Occipital lobe (tissue), 2 donors: ENCODE data around the gene HLA-DQA1. TPM values are rescaled to one million over a fixed set of nuclear protein-coding genes. Genes with fewer than 3 reads are reported as not detected.
"Not testable (repeated sequence)": the region's sequence is repeated elsewhere in the genome, so short reads cannot be mapped to it uniquely, and the experiment has no call there.

Experiments used
- DNase-seq: peaks from one replicate; lab custom pipeline; 2025; lab: John Stamatoyannopoulos, UW
- total RNA-seq: library from RNA; depleted of rRNA; stranded (reverse); fragments of >200 nt; gene quantifications from one replicate; pipeline ENCODE4 v1.2.3, GENCODE V29; 2014

HLA-DQA1 gene
- total RNA-seq: 0.16 TPM

GRCh38 chr6:32637219-32637880 is at the start of gene HLA-DQA1:
HLA-DQA1 (plus strand) TSS chr6:32637406; CDS start chr6:32637459, 53 bp downstream.
- no peak for DNase-seq

GRCh38 chr6:32588156-32588555 is 49.0 kb upstream of the HLA-DQA1 start:
- DNase-seq: no peak

GRCh38 chr6:32589596-32590449 is 47.4 kb upstream of the HLA-DQA1 start, which contains the start of gene HLA-DRB1:
HLA-DRB1 (minus strand) TSS chr6:32589848; CDS start chr6:32589742, 106 bp downstream.
- no peak for DNase-seq

DNA sequence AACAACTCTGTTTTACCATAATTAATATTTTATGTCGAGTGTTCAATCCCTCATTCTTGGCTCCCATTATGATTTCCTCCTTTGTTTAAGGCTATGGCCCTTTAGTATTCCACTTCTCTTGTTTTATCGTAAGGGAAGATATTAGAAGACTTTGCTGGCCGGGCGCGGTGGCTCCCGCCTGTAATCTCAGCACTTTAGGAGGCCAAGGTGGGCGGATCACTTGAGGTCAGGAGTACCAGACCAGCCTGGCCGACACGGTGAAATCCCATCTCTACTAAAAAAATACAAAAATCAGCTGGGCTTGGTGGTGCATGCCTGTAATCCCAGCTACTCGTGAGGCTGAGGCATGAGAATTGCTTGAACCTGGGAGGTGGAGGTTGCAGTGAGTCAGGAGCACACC is 46.5 kb upstream of the HLA-DQA1 start:
- DNase-seq: not testable (repeated sequence)

- no peak for DNase-seq
These were observed 40.2 kb upstream of the HLA-DQA1 start for GRCh38 chr6:32597024-32597423.

DNA sequence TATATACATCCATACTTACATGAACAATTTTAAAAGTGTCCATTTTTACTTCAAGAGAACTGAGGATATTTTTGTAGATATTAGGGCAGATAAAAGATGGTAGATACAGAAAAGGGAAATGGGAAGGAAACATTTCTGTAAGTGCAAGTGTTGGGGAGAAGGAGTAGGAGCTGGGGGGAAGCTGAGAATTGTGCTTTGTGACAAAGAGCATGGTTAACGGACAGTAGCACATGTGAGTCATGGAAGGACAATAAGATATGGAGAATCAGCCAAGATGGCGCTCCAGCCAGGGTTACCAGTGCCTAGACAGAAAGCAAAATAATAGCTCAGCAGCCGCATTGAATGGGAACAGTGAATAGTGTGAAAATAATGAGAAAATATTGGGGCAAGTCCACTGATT is 34.8 kb upstream of the HLA-DQA1 start:
- no peak for DNase-seq

DNA sequence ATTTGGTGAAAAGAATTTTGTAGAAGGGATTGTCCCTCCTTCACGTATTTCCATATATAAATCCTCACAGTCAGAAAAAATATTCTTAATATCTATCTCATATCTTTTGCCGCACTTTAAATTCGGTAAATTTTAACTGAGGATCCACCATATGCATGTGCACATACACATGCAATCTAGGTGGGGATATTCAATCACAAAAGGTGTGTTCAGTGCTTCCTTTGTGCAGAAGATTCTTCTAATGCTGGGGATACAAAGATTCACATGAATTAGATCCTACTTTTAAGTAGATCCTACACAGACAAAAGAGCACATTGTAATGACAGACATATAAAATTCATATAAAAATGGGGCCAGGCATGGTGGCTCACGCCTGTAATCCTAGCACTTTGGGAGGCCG is 34.0 kb upstream of the HLA-DQA1 start:
- DNase-seq: no peak

DNA sequence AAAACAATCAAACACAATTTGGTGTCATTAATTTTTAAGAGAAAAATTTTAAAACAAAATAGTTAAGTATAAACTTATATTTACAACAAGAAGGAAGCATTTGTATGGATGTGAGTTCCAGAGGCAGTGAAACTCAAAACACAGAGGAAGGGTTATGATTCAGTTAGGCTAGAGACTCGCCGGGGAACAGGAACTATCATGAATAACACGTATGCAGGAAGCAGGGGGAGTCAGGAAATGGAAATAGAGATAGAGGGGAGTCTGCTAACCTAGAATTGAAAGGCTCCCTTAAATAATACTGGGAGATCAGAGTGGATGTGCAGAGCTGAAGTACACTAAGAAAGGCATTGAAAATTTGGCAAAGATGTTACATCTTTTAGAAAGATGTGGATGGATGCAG is 33.3 kb upstream of the HLA-DQA1 start:
- DNase-seq: no peak

GRCh38 chr6:32604434-32604877 is 32.8 kb upstream of the HLA-DQA1 start:
- no peak for DNase-seq

DNA sequence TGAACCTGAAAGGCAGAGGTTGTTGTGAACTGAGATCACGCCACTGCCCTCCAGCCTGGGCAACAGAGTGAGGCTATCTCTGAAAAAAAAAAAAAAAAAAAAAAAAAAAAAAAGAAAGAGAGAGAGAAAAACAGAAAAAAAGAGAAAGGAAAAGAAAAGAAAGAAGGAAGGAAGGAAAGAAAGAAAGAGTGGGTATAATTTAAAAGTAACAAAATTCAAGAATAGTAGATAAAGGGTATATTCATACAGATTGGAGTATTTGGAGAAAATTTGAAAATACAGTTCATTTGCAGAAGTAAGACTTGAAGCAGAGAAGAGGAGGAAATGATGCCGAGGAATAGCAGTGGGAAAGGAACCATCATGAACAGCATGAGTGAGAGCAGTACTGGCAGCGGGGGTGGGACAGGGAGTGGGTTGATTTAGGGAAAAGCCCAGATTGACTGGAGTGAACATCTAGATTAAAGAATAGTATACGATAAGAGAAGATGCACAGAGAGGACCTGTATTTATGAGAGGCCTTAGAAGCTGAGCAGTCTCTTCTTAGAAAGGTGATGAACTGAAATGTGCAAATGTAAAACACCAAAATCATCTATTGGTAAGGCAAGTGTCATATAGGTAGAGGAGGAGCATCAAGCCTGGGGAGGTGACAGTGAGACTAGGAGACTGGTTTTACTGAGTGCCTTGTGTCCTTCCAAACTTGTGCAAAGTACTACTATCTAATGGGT is 29.8 kb upstream of the HLA-DQA1 start:
- no peak for DNase-seq

- DNase-seq: no peak
These were observed 29.3 kb upstream of the HLA-DQA1 start for GRCh38 chr6:32607988-32608298.

- no peak for DNase-seq
These were observed 28.8 kb upstream of the HLA-DQA1 start for GRCh38 chr6:32608362-32608761.

DNA sequence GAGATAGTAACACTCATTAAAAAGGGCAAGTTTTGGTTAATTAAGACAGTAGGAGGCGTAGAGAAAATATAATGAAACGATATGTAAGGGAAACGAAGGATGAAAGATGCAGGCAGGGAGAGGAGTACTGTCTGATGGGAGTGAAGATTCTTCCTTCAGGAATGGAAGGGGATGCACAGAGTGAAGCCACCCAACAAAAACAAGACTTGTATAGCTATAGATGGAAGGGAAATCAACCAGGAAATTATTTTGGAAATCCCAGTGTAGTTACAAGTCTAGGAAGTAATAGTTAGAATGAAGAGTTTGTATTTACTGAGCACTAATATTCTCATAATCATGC is 27.8 kb upstream of the HLA-DQA1 start:
- DNase-seq: no peak

GRCh38 chr6:32609731-32610640 is 27.2 kb upstream of the HLA-DQA1 start:
- DNase-seq: peak; percentile 22

DNA sequence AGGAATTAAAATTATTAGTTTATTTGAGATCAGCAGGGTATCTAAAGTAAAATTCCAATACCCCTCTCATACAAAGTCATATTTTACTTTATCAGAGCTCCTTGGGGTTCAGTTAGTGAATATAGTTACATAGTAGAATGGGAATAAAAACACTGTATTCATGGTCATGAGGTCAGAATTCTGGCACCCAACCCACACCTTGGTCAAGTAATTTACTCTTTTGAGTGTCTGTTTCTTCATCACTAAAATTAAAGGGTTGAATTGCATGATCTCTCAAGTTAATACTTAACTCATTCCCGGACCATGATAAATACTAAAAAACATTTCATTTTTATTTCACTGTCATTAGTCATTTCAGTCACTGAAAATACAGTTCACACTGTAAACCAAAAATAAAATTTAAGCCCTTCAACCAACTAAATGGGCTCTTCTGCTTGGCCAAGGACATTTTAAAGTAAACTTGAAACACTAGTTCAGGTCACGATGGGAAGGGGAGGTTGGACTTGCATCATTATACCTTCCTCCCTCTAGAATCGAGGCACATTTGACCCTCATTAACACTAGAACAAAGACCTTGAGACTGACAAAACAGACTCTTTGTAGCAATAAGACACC is 26.4 kb upstream of the HLA-DQA1 start:
- no peak for DNase-seq

DNA sequence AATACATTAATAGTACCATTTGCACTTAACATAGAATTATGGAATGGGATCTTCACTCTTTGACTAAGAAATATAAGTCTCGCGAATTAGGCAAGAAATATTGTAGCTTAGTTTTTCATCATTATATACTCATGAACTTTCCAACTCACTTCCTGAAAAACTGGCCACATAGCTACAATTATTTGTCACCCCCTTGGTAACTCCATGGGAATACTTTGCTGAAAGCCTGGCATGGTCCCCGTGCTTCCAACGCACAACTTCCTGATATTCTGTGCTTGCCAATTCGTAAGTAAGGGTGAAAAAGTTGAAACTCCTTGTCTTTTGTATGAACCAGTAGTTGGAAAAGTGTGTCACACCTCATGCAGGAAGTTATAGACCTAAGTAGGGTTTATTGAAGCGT is 23.7 kb upstream of the HLA-DQA1 start:
- DNase-seq: no peak

DNA sequence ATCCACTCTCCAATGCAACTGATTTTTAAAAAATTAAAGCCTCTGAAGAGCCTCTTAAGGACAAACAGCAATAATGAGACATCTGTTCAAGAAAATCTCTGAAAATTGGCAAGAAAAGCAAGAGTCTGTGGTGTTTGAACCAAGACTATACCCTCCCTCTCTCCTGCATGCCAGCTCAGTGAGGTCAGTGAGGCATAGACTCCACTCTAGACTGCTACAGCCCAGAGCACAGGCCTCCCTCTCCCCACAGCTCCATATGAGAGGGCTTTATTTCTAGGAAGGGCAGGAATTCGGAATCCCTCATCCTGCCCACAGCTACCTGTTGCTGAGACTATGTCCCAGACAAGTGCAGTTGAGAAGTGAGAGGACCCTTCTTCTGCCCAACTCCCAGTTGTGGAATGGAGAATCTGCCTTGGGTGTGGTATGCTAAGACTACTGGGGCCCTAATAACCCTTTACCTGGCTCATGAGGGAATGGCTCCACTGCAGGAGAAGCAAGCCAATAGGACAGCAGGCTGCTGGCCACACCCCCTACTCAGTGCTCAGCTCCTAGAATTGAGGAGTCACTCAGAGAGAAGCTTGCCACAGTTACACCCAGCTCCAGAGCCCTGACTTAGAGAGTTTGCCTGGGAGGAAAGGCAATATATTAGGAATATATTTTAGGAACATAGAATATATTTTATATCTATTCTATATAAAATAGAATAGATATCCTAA is 22.7 kb upstream of the HLA-DQA1 start:
- DNase-seq: no peak

DNA sequence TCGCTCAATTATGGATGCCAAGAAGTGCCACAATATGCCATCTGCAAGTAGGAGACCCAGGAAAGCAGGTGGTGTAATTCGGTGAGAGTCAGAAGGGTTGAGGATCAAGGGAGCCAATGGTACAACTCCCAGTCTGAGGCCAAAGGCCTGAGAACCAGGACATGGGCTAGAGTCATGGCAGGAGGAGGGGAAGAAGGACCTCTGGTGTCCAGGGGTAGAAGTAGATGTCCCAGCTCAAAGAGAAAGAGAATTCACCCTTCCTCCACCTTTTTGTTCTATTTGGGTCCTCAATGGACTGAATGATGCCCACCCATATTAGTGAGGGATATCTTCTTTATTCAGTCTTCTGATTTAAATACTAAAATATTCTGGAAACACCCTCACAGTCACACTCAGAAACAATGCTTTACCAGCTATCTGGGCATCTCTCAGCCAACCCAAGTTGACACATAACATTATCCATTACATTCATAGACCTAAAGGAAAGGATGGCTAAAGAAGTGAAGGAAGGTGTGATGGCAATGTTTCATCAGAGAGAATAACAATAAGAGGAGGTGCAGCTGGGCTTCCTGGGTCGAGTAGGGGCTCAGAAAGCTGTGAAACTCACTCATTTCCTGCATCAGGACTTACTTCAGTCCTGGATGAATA is 21.2 kb upstream of the HLA-DQA1 start:
- DNase-seq: no peak

DNA sequence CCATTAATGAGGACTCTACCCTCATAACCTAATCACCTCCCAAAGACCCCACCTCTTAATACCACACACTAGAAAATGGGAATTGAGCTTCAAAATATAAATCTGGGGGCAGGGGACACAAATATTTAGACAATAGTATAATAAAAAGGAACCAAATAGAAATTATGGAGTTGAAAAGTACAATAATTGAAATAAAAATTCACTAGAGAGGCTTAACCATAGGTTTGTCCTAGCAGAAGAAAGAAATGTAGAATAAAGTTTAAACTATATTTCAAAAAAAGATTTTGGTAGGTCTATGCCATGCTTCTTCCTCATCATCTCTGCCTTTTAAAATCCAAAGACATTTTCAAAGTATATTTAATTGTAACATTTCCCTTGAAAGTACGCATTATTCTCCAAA is 19.5 kb upstream of the HLA-DQA1 start:
- DNase-seq: no peak

DNA sequence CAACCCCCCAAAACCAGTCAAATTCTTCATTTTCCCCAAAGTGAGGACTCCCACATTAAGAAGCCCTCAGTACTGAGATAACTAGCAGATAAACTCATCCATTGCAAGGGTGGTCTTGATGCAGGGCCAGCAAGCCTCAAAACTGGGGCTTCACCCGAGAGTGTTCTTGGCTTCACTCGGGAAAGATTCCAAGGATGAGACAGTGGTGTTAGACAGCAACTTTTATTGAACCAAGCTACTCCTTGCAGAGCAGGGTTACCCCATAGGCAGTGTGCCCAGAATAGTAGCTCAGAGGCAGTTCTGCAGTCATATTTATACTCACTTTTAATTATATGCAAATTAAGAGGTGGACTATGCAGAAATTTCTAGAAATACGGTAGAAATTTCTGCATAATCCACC is 15.8 kb upstream of the HLA-DQA1 start:
- no peak for DNase-seq
